Astrocyte (in vitro differentiated cells and primary cell): Measurements from ENCODE around the gene CCNA1. TPM values are rescaled to one million over a fixed set of nuclear protein-coding genes. Genes with fewer than 3 reads are reported as not detected.

Source experiments
- DNase-seq: peaks from one replicate; pipeline ENCODE4 v3.0.0-alpha.2; 2010; ENCODE audit warnings: low read depth
- FAIRE-seq: peaks from 2 replicates; lab custom pipeline; 2011; peaks lifted over from hg19 to GRCh38; lab: Jason Lieb, UNC
- H2AFZ ChIP-seq: 2 replicates; pipeline ENCODE4 v1.6.0; 2012; ENCODE audit warnings: low read depth, low read length, inconsistent platforms
- H3K27ac ChIP-seq: 2 replicates; pipeline ENCODE4 v1.5.1; 2011; ENCODE audit warnings: low read depth, low read length, inconsistent platforms
- H3K27me3 ChIP-seq: 2 replicates; pipeline ENCODE4 v1.6.0; 2011; ENCODE audit warnings: low read length, inconsistent platforms; ENCODE audit not compliant: insufficient read depth
- H3K36me3 ChIP-seq: 2 replicates; pipeline ENCODE4 v1.5.1; 2011; ENCODE audit warnings: low read length, inconsistent platforms; ENCODE audit not compliant: insufficient read depth
- H3K4me1 ChIP-seq: 2 replicates; pipeline ENCODE4 v1.5.1; 2011; ENCODE audit warnings: low read length, inconsistent platforms; ENCODE audit not compliant: insufficient read depth
- H3K4me2 ChIP-seq: 2 replicates; pipeline ENCODE4 v1.6.0; 2012; ENCODE audit warnings: low read length, inconsistent platforms
- H3K4me3 ChIP-seq: 2 replicates; pipeline ENCODE4 v1.5.1; 2011; ENCODE audit warnings: low read depth, mild to moderate bottlenecking, low read length, inconsistent platforms; ENCODE audit not compliant: insufficient read depth
- H3K79me2 ChIP-seq: 2 replicates; pipeline ENCODE4 v1.6.0; 2012; ENCODE audit warnings: mild to moderate bottlenecking, low read length, inconsistent platforms; ENCODE audit not compliant: insufficient read depth
- H3K9ac ChIP-seq: 2 replicates; pipeline ENCODE4 v1.6.0; 2012; ENCODE audit warnings: mild to moderate bottlenecking, low read length, inconsistent platforms
- H3K9me3 ChIP-seq: 2 replicates; pipeline ENCODE4 v1.5.1; 2012; ENCODE audit warnings: low read depth, mild to moderate bottlenecking, low read length, inconsistent platforms; ENCODE audit not compliant: insufficient read depth
- H4K20me1 ChIP-seq: 2 replicates; pipeline ENCODE4 v1.6.0; 2012; ENCODE audit warnings: low read length, inconsistent platforms; ENCODE audit not compliant: insufficient read depth
- H3K27ac Mint-ChIP-seq: one replicate; pipeline ENCODE4 v1.8.0; 2021; ENCODE audit warnings: mild to moderate bottlenecking, mixed read lengths; ENCODE audit not compliant: unreplicated experiment
- H3K27me3 Mint-ChIP-seq: one replicate; pipeline ENCODE4 v1.8.0; 2021; ENCODE audit warnings: low read depth, mixed read lengths; ENCODE audit not compliant: unreplicated experiment
- H3K36me3 Mint-ChIP-seq: one replicate; pipeline ENCODE4 v1.8.0; 2021; ENCODE audit warnings: low read depth, mixed read lengths; ENCODE audit not compliant: unreplicated experiment
- H3K4me1 Mint-ChIP-seq: one replicate; pipeline ENCODE4 v1.8.0; 2021; ENCODE audit warnings: low read depth, mixed read lengths; ENCODE audit not compliant: unreplicated experiment
- H3K4me3 Mint-ChIP-seq: one replicate; pipeline ENCODE4 v1.8.0; 2021; ENCODE audit warnings: mild to moderate bottlenecking, moderate library complexity, mixed read lengths; ENCODE audit not compliant: unreplicated experiment
- H3K9me3 Mint-ChIP-seq: one replicate; pipeline ENCODE4 v1.8.0; 2021; ENCODE audit warnings: mild to moderate bottlenecking, mixed read lengths; ENCODE audit not compliant: unreplicated experiment
- CTCF ChIP-seq: IDR thresholded peaks from 2 replicates; pipeline ENCODE4 v1.5.1; 2011; ENCODE audit warnings: low read depth, mild to moderate bottlenecking, inconsistent platforms, low read length, moderate library complexity; ENCODE audit not compliant: insufficient read depth
- EZH2 ChIP-seq: IDR thresholded peaks from 2 replicates; pipeline ENCODE4 v1.6.1; 2012; ENCODE audit warnings: mild to moderate bottlenecking, low read length, inconsistent platforms; ENCODE audit not compliant: insufficient read depth
- total RNA-seq: library from RNA; stranded (reverse); gene quantifications from 2 replicates; pipeline ENCODE4 v1.2.1, GENCODE V29; 2021

The CCNA1 gene
- total RNA-seq, 1 donor from 2014 or later = 0.91 TPM

- Mint-ChIP-seq H3K4me1 (no peaks in the 10 kb centered on the region), H3K27ac (no peak overlapping the region), H3K36me3 (no peaks in the 10 kb centered on the region), H3K27me3 (peaks cover 3% of the 10 kb centered on the region), H3K9me3 (no peaks in the 10 kb centered on the region), H3K4me3 (no peak overlapping the region)
- H3K27ac ChIP-seq = no peak overlapping the region
- no peak overlapping the region for H3K4me3 ChIP-seq
- no peak overlapping the region for H2AFZ ChIP-seq
- no peaks in the 10 kb centered on the region for H3K79me2 ChIP-seq
- no peak for DNase-seq
- TF ChIP-seq CTCF = peak; percentile 39
- TF ChIP-seq EZH2 = no peak
- H4K20me1 ChIP-seq = no peaks in the 10 kb centered on the region
- no peak overlapping the region for H3K4me2 ChIP-seq
- no peak overlapping the region for H3K9ac ChIP-seq
- H3K27me3 ChIP-seq = no peaks in the 10 kb centered on the region
- no peaks in the 10 kb centered on the region for H3K9me3 ChIP-seq
- H3K4me1 ChIP-seq = no peaks in the 10 kb centered on the region
- H3K36me3 ChIP-seq = no peaks in the 10 kb centered on the region
- FAIRE-seq = no peak
Observed at GRCh38 chr13:36453516-36453915, 21.2 kb downstream of the CCNA1 start.

GRCh38 chr13:36454121-36454520 is 21.8 kb downstream of the CCNA1 start:
- peaks cover 3% of the 10 kb centered on the region for H3K27me3 Mint-ChIP-seq
- Histone ChIP-seq H3K27ac (no peak overlapping the region), H3K79me2 (no peaks in the 10 kb centered on the region), H2AFZ (no peak overlapping the region), H4K20me1 (no peaks in the 10 kb centered on the region), H3K9ac (no peak overlapping the region), H3K4me2 (no peak overlapping the region), H3K27me3 (no peaks in the 10 kb centered on the region), H3K36me3 (no peaks in the 10 kb centered on the region), H3K9me3 (no peaks in the 10 kb centered on the region), H3K4me3 (no peak overlapping the region), H3K4me1 (no peaks in the 10 kb centered on the region)
- DNase-seq (no peak), FAIRE-seq (no peak)
- TF ChIP-seq CTCF (no peak), EZH2 (no peak)
- H3K27ac Mint-ChIP-seq = no peak overlapping the region
- H3K4me1 Mint-ChIP-seq = no peaks in the 10 kb centered on the region
- no peak overlapping the region for H3K4me3 Mint-ChIP-seq
- H3K36me3 Mint-ChIP-seq = no peaks in the 10 kb centered on the region
- H3K9me3 Mint-ChIP-seq = no peaks in the 10 kb centered on the region

- no peak overlapping the region for H3K9ac ChIP-seq
- Mint-ChIP-seq H3K4me3 (no peak overlapping the region), H3K27me3 (peaks cover 3% of the 10 kb centered on the region), H3K9me3 (no peaks in the 10 kb centered on the region), H3K36me3 (no peaks in the 10 kb centered on the region), H3K27ac (no peak overlapping the region), H3K4me1 (no peaks in the 10 kb centered on the region)
- peak overlapping the region; percentile 15 for H2AFZ ChIP-seq
- H3K9me3 ChIP-seq = no peaks in the 10 kb centered on the region
- TF ChIP-seq EZH2 (no peak), CTCF (no peak)
- DNase-seq = no peak
- no peaks in the 10 kb centered on the region for H4K20me1 ChIP-seq
- no peaks in the 10 kb centered on the region for H3K27me3 ChIP-seq
- FAIRE-seq = no peak
- no peak overlapping the region for H3K4me3 ChIP-seq
- H3K4me1 ChIP-seq = no peaks in the 10 kb centered on the region
- H3K27ac ChIP-seq = no peak overlapping the region
- no peaks in the 10 kb centered on the region for H3K79me2 ChIP-seq
- no peaks in the 10 kb centered on the region for H3K36me3 ChIP-seq
- H3K4me2 ChIP-seq = no peak overlapping the region
Observed at GRCh38 chr13:36454987-36455386, 22.7 kb downstream of the CCNA1 start.
